ENCODE data around the gene DCAF4. TPM values are rescaled to one million over a fixed set of nuclear protein-coding genes. Genes with fewer than 3 reads are reported as not detected.

Gene DCAF4
- total RNA-seq, 1 experiment from 2014 or later, result 20.0 TPM

DNA sequence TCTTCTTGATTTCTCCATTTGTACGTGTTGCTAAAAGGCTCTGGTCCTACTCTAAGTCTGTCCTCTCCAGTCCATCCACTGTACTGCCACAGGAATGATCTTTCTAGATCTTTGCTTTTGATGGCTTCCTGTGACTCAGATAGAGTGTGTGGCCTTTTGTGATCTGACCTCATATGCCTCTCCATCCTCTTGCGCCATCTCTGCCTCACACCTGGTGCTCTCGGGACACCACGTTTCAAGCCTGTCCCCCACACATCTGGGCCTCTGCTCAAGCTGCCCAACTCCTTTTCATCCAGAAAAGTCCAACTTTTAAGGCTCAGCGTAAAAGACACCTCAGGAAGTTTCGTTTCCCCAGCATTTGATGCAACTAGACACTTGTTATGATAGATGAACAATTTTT is 39.0 kb downstream of the DCAF4 start:
- Histone ChIP-seq H3K4me2 (no peak overlapping the region), H3K4me3 (no peak overlapping the region), H3F3A (ENCODE audit: insufficient read depth, low read depth) (peaks cover 35% of the 10 kb centered on the region), H2AFZ (no peak overlapping the region), H3K9me2 (ENCODE audit: insufficient read depth) (no peaks in the 10 kb centered on the region), H3K36me3 (ENCODE audit: low read depth) (no peaks in the 10 kb centered on the region), H3K27ac (no peak overlapping the region), H3K27me3 (ENCODE audit: insufficient read depth, low read depth) (no peaks in the 10 kb centered on the region), H4K20me1 (ENCODE audit: insufficient read depth) (no peaks in the 10 kb centered on the region), H3K9me3 (ENCODE audit: insufficient read depth, low read depth) (no peaks in the 10 kb centered on the region), H3K4me1 (replicated peaks; ENCODE audit: insufficient read depth) (peaks cover 32% of the 10 kb centered on the region), H3K79me2 (ENCODE audit: low read depth) (no peaks in the 10 kb centered on the region)
- intact Hi-C loops (cut with micrococcal nuclease; ENCODE audit: unreplicated experiment), result no loop called here
- CTCF ChIA-PET, result no interaction called here
- DNase-seq, result peak; percentile 8 to 57
- POLR2A ChIA-PET (ENCODE audit: unreplicated experiment), result no interaction called here
- no TSS peak for BruUV-seq (replicated peaks)
- TF ChIP-seq, protein P1, sequence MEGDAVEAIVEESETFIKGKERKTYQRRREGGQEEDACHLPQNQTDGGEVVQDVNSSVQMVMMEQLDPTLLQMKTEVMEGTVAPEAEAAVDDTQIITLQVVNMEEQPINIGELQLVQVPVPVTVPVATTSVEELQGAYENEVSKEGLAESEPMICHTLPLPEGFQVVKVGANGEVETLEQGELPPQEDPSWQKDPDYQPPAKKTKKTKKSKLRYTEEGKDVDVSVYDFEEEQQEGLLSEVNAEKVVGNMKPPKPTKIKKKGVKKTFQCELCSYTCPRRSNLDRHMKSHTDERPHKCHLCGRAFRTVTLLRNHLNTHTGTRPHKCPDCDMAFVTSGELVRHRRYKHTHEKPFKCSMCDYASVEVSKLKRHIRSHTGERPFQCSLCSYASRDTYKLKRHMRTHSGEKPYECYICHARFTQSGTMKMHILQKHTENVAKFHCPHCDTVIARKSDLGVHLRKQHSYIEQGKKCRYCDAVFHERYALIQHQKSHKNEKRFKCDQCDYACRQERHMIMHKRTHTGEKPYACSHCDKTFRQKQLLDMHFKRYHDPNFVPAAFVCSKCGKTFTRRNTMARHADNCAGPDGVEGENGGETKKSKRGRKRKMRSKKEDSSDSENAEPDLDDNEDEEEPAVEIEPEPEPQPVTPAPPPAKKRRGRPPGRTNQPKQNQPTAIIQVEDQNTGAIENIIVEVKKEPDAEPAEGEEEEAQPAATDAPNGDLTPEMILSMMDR (conservative IDR thresholded peaks at IDR 0.05), result no peak
- no peak for TF ChIP-seq EZH2 (IDR thresholded peaks at IDR 0.05; ENCODE audit: low read depth)

DNA sequence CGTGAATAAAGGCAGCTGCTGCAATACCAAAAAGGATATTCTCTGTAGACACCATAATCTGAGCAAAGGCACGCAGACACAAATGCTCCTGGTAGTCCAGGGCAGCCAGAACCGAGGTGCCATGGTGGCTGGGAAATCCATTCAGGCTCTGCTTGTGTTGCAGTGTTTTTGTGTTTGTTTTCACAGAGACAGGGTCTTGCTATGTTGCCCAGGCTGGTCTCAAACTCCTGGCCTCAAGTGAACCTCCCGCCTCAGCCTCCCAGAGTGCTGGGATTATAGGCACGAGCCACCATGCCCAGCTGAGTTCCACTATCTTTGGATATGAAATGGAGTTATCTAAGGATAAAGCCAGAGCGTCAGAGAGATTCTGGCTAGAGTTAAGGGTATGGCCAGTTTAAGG is 39.8 kb downstream of the DCAF4 start:
- Histone ChIP-seq H3K27me3 (ENCODE audit: insufficient read depth, low read depth) (no peaks in the 10 kb centered on the region), H3K4me1 (replicated peaks; ENCODE audit: insufficient read depth) (peaks cover 24% of the 10 kb centered on the region), H3K9me2 (ENCODE audit: insufficient read depth) (no peaks in the 10 kb centered on the region), H4K20me1 (ENCODE audit: insufficient read depth) (no peaks in the 10 kb centered on the region), H2AFZ (no peak overlapping the region), H3K79me2 (ENCODE audit: low read depth) (no peaks in the 10 kb centered on the region), H3F3A (ENCODE audit: insufficient read depth, low read depth) (peaks cover 27% of the 10 kb centered on the region), H3K36me3 (ENCODE audit: low read depth) (no peaks in the 10 kb centered on the region), H3K4me3 (no peak overlapping the region), H3K4me2 (no peak overlapping the region), H3K27ac (no peak overlapping the region), H3K9me3 (ENCODE audit: insufficient read depth, low read depth) (no peaks in the 10 kb centered on the region)
- no TSS peak for BruUV-seq (replicated peaks)
- no peak for DNase-seq
- ChIA-PET CTCF (no interaction called here), POLR2A (ENCODE audit: unreplicated experiment) (no interaction called here)
- intact Hi-C loops (cut with micrococcal nuclease; ENCODE audit: unreplicated experiment), result no loop called here
- TF ChIP-seq, protein P1 (conservative IDR thresholded peaks at IDR 0.05), result no peak

DNA sequence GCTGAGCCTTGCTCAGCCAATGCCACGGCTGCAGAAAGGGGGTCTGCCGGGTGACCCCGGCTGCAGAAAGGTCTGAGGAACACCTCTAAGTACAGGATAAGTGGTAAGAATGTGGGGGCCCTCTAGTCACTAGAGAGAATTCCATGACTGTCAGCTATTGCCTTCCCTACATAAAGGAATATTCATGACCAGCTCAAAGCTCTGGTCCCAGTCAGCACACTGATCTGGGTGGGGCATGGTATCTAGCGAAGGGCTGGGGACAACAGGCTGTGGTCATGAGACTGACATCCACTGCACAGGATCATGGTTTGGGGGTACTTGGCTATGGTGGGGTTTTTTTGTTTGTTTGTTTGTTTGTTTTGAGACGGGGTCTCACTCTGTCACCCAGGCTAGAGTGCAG is 42.1 kb downstream of the DCAF4 start:
- no peaks in the 10 kb centered on the region for H3K9me3 ChIP-seq (ENCODE audit: insufficient read depth, low read depth)
- H2AFZ ChIP-seq, result no peak overlapping the region
- POLR2A ChIA-PET (ENCODE audit: unreplicated experiment), result no interaction called here
- H3K4me1 ChIP-seq (replicated peaks; ENCODE audit: insufficient read depth), result peaks cover 6% of the 10 kb centered on the region; the same call in 1 of the 2 replicates
- CTCF ChIA-PET, result interaction anchor here (0.6 kb wide), 1 partner anchor 24 kb away, joined by 5 read pairs; no protein-coding TSS in a partner anchor
- intact Hi-C loops (cut with micrococcal nuclease; ENCODE audit: unreplicated experiment), result no loop called here
- no peaks in the 10 kb centered on the region for H3K27me3 ChIP-seq (ENCODE audit: insufficient read depth, low read depth)
- H3K4me3 ChIP-seq, result no peak overlapping the region
- no peak for DNase-seq
- no peaks in the 10 kb centered on the region for H3K36me3 ChIP-seq (ENCODE audit: low read depth)
- no peaks in the 10 kb centered on the region for H4K20me1 ChIP-seq (ENCODE audit: insufficient read depth)
- H3K9me2 ChIP-seq (ENCODE audit: insufficient read depth), result no peaks in the 10 kb centered on the region
- TF ChIP-seq, protein P1 (conservative IDR thresholded peaks at IDR 0.05), result no peak
- TF ChIP-seq EZH2 (IDR thresholded peaks at IDR 0.05; ENCODE audit: low read depth), result no peak
- no peak overlapping the region for H3K27ac ChIP-seq
- BruUV-seq (replicated peaks), result no TSS peak
- no peak overlapping the region for H3K4me2 ChIP-seq
- no peaks in the 10 kb centered on the region for H3K79me2 ChIP-seq (ENCODE audit: low read depth)
- peaks cover 11% of the 10 kb centered on the region; the same call in 1 of the 2 replicates for H3F3A ChIP-seq (ENCODE audit: insufficient read depth, low read depth)

Measured in PC-9 (cell line).